Body of pancreas (tissue), 4 donors: ENCODE measurements around the gene TMC5. TPM values are rescaled to one million over a fixed set of nuclear protein-coding genes. Genes with fewer than 3 reads are reported as not detected.

Experiments
- ATAC-seq: fragments of 150-250 bp; one replicate; pipeline ENCODE4 v1.9.1; 2016
- DNase-seq, 4 donors: peaks; one replicate each; pipeline ENCODE4 v3.0.0-alpha.2; 2019
- H3K27ac ChIP-seq, 4 donors: fragments of 200-600 bp; sonication (generic); 1 replicate in 3 of 4; 2 replicates in 1 of 4; pipeline versions ENCODE4 v1.5.1 to v1.6.1; 2016 to 2019; ENCODE audit warnings: mild to moderate bottlenecking in 1 of 4, mixed read lengths in 1 of 4, moderate library complexity in 1 of 4
- H3K27me3 ChIP-seq, 2 donors: fragments of 200-600 bp; sonication (generic); one replicate each; pipeline ENCODE4 v1.6.0; 2016; ENCODE audit warnings: mild to moderate bottlenecking in 1 of 2
- H3K36me3 ChIP-seq, 2 donors: fragments of 200-600 bp; sonication (generic); replicated peaks in 1 of 2; 2 replicates each; pipeline ENCODE4 v1.5.1; 2016; ENCODE audit warnings: low read depth in 2 of 2; ENCODE audit not compliant: insufficient read depth in 1 of 2
- H3K4me1 ChIP-seq: fragments of 200-600 bp; sonication (generic); one replicate; pipeline ENCODE4 v1.6.0; 2016
- H3K4me3 ChIP-seq, 2 donors: fragments of 200-600 bp; sonication (generic); 1 replicate in 1 of 2; 2 replicates in 1 of 2; pipeline ENCODE4 v1.5.1; 2016 to 2019
- H3K9me3 ChIP-seq, 3 donors: fragments of 200-600 bp; sonication (generic); 1 replicate in 2 of 3; 2 replicates in 1 of 3; pipeline ENCODE4 v1.5.1; 2016
- CTCF ChIP-seq, 7 experiments: fragments of 450-650 bp in 4 of 7; fragments of 200-600 bp in 3 of 7; sonication (generic) in 3 of 7; IDR thresholded peaks; one replicate each; pipeline ENCODE4 v1.5.1; 2016 to 2019; ENCODE audit warnings: antibody characterized with exemption in 7 of 7
- POLR2A ChIP-seq, 3 donors: fragments of 450-650 bp; IDR thresholded peaks; one replicate each; pipeline ENCODE4 v1.6.1; 2016; ENCODE audit warnings: antibody characterized with exemption in 3 of 3, mild to moderate bottlenecking in 2 of 3
- WGBS, 2 donors: methylation state at CpG; one replicate each; pipeline ENCODE4 v1.1.5; 2017; 5-methylcytosine and 5-hydroxymethylcytosine counted together
- intact Hi-C: fragments of 100-400 bp; cut with DNase I; formaldehyde crosslinking; loops from one replicate; pipeline ENCODE4 v1.15.1; 2023
- total RNA-seq, 2 donors: library from RNA; depleted of rRNA; stranded (reverse); fragments of >200 nt; gene quantifications; one replicate each; pipeline ENCODE4 v1.1.0, GENCODE V29; 2016

The TMC5 gene
- total RNA-seq, 2 donors from 2014 or later: 0.66 to 2.3 TPM

GRCh38 chr16:19497176-19497575 is 79.5 kb downstream of the TMC5 start:
- Histone ChIP-seq H3K27ac (no peak overlapping the region), H3K36me3 (peaks cover 6 to 11% of the 10 kb centered on the region in 2 donors), H3K27me3 (no peaks in the 10 kb centered on the region), H3K4me3 (no peak overlapping the region), H3K4me1 (no peaks in the 10 kb centered on the region), H3K9me3 (no peaks in the 10 kb centered on the region)
- intact Hi-C loops: loop anchor here (10.0 kb wide), 1 partner anchor 412 kb away; no protein-coding TSS in a partner anchor
- WGBS, 2 donors: 66 to 75% methylated on average over 5 of the region's 5 CpGs
- DNase-seq: no peak
- ATAC-seq: no peak
- TF ChIP-seq POLR2A (IDR thresholded peaks at IDR 0.05) (no peak), CTCF (IDR thresholded peaks at IDR 0.05) (no peak)

- WGBS, 2 donors: 83 to 85% methylated on average over 5 of the region's 5 CpGs
- ATAC-seq (no peak), DNase-seq (no peak)
- H3K4me1 ChIP-seq: no peaks in the 10 kb centered on the region
- TF ChIP-seq CTCF (IDR thresholded peaks at IDR 0.05) (no peak), POLR2A (IDR thresholded peaks at IDR 0.05) (no peak)
- intact Hi-C loops: loop anchor here (10.0 kb wide), 1 partner anchor 414 kb away; no protein-coding TSS in a partner anchor
- H3K9me3 ChIP-seq: no peaks in the 10 kb centered on the region
- no peaks in the 10 kb centered on the region for H3K27me3 ChIP-seq
- peaks cover 13 to 17% of the 10 kb centered on the region in 2 donors for H3K36me3 ChIP-seq
- H3K4me3 ChIP-seq: no peak overlapping the region
- no peak overlapping the region for H3K27ac ChIP-seq
Measured at GRCh38 chr16:19499006-19499405, 81.3 kb downstream of the TMC5 start.

- no peak for TF ChIP-seq POLR2A (IDR thresholded peaks at IDR 0.05)
- no peak for TF ChIP-seq CTCF (IDR thresholded peaks at IDR 0.05)
- intact Hi-C loops: loop anchor here (10.0 kb wide), 1 partner anchor 415 kb away; no protein-coding TSS in a partner anchor
- ATAC-seq: no peak
- H3K4me3 ChIP-seq: no peak overlapping the region
- H3K36me3 ChIP-seq: peaks cover 16 to 17% of the 10 kb centered on the region in 2 donors
- WGBS, 2 donors: 80 to 85% methylated on average over 3 of the region's 3 CpGs
- no peaks in the 10 kb centered on the region for H3K9me3 ChIP-seq
- DNase-seq: no peak
- H3K27ac ChIP-seq: no peak overlapping the region
- H3K27me3 ChIP-seq: no peaks in the 10 kb centered on the region
- no peaks in the 10 kb centered on the region for H3K4me1 ChIP-seq
Measured at GRCh38 chr16:19499481-19499880, 81.8 kb downstream of the TMC5 start.

- Histone ChIP-seq H3K36me3 (peaks cover 17 to 21% of the 10 kb centered on the region in 2 donors), H3K27ac (no peak overlapping the region), H3K4me3 (no peak overlapping the region), H3K4me1 (no peaks in the 10 kb centered on the region), H3K27me3 (no peaks in the 10 kb centered on the region), H3K9me3 (no peaks in the 10 kb centered on the region)
- no peak for TF ChIP-seq POLR2A (IDR thresholded peaks at IDR 0.05)
- peak; percentile 65 to 78 (median 70) for TF ChIP-seq CTCF (IDR thresholded peaks at IDR 0.05)
- 79 to 94% methylated on average over 3 of the region's 3 CpGs for whole genome bisulfite sequencing, 2 donors
- DNase-seq (peak; percentile 75 to 80 (median 79)), ATAC-seq (peak; percentile 75)
- intact Hi-C loops: loop anchor here (5.0 kb wide), 1 partner anchor 105 kb away; no protein-coding TSS in a partner anchor
Measured at GRCh38 chr16:19502395-19503131, 84.9 kb downstream of the TMC5 start.
